ENCODE measurements around the gene NEDD4L.
"Not testable (repeated sequence)": the region's sequence is repeated elsewhere in the genome, so short reads cannot be mapped to it uniquely, and the experiment has no call there.

NEDD4L gene

DNA sequence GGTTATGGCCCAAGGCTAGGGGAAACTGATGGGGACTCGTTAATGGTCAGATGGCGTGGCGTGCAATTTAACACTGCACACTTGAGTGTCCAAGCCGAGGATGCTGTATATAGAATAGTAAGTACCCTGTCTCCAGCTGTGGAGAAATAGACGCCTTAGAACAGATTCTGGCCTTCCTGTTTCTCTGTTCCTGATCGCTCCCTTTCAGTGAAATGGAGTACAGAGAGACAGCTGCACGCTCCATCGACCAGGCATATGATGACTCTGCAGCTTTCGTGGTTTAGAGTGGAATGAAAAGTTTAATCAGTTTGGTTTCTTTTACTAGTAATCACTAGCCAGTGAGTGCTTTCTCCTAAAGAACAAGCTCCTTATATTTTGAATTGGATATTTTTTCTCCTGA lies 213.4 kb downstream of the NEDD4L start:
- no peak overlapping the region for H3K4me3 ChIP-seq (ENCODE audit: low read depth, low read length)
- TF ChIP-seq, protein P1, sequence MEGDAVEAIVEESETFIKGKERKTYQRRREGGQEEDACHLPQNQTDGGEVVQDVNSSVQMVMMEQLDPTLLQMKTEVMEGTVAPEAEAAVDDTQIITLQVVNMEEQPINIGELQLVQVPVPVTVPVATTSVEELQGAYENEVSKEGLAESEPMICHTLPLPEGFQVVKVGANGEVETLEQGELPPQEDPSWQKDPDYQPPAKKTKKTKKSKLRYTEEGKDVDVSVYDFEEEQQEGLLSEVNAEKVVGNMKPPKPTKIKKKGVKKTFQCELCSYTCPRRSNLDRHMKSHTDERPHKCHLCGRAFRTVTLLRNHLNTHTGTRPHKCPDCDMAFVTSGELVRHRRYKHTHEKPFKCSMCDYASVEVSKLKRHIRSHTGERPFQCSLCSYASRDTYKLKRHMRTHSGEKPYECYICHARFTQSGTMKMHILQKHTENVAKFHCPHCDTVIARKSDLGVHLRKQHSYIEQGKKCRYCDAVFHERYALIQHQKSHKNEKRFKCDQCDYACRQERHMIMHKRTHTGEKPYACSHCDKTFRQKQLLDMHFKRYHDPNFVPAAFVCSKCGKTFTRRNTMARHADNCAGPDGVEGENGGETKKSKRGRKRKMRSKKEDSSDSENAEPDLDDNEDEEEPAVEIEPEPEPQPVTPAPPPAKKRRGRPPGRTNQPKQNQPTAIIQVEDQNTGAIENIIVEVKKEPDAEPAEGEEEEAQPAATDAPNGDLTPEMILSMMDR (IDR thresholded peaks at IDR 0.05; ENCODE audit: borderline replicate concordance, insufficient read depth, low read depth, low read length) = no peak

DNA sequence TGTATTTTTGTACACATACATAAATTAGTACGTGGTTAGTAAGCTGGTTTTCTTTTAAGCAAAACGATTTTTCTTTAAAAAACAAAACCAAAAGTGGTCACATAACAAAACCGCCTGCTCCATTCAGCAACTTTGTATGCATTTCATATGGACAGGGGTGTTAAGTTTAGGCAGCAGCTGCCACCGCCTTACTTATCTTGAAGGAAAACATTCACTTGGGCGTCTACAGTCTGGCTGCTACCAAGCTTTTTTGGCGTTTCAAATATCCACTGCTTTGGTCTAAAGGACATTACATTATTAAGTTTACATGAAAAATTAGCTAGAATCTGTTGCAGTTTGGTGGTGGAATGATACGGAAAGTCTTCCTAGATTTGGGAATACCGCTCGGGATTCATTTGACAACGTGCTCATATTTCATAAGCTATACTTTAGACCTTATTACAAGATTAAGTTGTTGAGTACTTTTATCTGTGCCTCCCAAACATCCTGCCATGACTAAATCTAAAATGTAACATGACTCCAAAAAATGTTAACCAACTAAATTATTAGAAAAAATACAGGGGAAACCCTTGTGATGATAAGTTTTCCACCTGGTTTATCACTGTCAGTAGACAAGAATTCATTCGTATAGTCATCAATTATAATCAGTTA lies 214.8 kb downstream of the NEDD4L start:
- TF ChIP-seq, protein P1 (IDR thresholded peaks at IDR 0.05; ENCODE audit: borderline replicate concordance, insufficient read depth, low read depth, low read length) = no peak
- H3K4me3 ChIP-seq (ENCODE audit: low read depth, low read length) = no peak overlapping the region

DNA sequence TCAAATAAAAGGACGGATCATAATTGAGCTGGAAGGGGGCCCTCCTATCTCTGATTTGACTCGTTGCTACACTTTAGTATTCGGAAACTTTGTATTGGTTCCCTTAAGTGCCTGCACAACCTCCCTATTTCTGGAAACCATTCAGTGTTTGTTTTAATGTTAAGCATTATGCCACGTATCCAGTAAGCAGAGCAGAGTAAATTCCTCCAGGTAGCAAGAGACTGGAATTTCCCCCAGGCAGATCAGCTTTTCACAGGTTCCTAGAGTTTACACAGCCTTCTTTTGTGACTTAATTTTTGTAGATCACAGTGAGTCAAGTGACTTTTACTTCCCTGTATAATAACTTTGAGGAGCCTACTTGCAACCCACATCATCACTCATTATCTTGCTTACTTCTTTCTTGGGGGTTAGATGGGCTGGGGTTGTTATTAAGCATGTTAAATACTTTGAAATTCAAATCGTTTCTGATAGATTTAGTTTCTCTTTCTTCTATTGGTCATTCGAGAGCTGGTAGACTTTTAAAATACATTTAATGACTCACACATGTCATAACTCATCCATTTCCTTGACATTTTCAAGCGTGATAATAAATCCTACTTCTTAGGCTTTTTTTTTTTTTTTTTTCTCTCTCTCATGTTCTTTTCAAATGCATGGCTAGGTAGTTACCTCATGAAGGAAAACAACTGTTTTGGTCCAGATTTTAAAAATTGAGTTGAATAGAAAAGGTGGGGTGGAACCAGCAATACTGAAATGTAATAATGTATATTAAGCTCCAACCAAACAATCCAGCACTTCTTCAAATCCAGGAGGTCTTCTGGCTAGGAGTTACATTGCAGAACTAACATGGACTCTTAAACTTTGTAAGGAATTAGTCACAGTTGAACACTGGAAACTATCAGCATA lies 219.3 kb downstream of the NEDD4L start:
- TF ChIP-seq, protein P1 (IDR thresholded peaks at IDR 0.05; ENCODE audit: borderline replicate concordance, insufficient read depth, low read depth, low read length) = no peak
- H3K4me3 ChIP-seq (ENCODE audit: low read depth, low read length) = no peak overlapping the region

DNA sequence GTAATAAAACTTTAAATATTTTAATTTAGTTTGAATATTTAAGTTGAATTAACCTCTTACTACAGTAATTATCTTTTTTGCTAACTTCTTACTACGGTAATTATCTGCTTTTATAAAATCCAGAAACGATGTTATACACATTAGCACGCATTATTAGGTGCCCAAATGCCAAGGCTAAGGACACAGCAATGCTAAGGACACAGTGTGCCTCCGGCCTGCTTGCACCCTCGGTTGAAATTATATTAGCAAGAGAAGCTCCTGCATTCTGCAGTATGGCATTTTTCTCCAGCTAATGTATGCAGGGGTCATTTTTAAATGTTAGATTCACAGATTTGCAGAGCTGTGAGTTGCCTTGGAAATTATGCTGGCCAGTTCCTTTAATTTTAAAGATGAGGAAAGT lies 220.0 kb downstream of the NEDD4L start:
- no peak overlapping the region for H3K4me3 ChIP-seq (ENCODE audit: low read depth, low read length)
- TF ChIP-seq, protein P1 (IDR thresholded peaks at IDR 0.05; ENCODE audit: borderline replicate concordance, insufficient read depth, low read depth, low read length) = no peak

DNA sequence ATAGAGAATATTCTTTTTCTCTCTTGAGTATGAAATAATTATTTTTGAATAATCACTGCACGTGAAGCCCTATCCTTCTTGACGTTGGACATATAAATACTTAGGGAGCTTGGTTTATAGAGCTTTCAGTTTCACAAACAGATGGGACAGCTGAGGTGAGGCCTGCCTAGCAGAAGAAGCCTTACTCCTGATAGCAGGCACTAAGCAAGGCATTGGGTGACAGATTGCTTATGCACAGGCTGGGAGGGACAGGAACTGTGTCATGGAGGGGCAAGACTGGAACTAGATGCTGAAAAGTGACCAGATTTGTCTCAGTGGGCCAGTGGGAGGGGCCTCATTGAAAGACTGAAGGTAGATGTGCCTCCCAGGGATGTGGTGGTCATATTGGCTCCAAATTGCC lies 220.8 kb downstream of the NEDD4L start:
- no peak overlapping the region for H3K4me3 ChIP-seq (ENCODE audit: low read depth, low read length)

DNA sequence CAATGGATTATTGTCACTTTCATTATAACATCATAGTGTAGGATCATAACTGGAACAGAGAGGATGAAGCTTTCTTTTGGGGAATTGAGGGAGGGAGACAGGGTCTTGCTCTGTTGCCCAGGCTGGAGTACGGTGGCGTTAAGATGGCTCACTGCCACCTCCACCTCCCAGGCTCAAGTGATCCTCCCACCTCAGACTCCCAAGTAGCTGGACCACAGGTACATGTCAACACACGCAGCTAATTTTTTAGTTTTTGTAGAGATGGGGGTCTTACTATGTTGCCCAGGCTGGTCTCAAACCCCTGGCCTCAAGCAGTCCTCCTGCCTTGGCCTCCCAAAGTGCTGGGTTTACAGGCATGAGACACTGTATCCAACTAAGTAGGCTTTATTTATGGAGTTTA lies 221.5 kb downstream of the NEDD4L start:
- not testable (repeated sequence) for H3K4me3 ChIP-seq (ENCODE audit: low read depth, low read length)

More for the DNA sequence above, 220.8 kb downstream of the NEDD4L start:
- TF ChIP-seq, protein P1 (IDR thresholded peaks at IDR 0.05; ENCODE audit: borderline replicate concordance, insufficient read depth, low read depth, low read length) = no peak

DNA sequence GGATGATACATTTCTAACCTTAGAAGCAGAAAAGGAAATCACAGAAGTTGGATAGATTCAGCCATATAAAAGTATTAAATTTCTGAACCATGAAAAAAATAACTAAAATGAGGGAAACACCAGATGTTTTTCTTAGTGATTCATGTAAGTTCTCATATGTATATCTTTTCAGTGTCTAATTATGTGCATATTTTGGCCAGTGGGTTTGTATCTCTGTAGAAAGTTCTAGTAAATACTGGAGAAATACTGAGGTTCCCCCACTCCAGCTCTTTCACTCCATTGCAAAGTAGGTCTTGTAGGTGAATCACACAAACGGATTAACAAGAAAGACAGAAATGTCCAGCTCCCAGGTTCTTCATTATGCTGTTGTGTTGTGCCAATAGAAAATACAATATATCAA lies 222.3 kb downstream of the NEDD4L start:
- no peak overlapping the region for H3K4me3 ChIP-seq (ENCODE audit: low read depth, low read length)
- TF ChIP-seq, protein P1 (IDR thresholded peaks at IDR 0.05; ENCODE audit: borderline replicate concordance, insufficient read depth, low read depth, low read length) = no peak
